Chondrocyte (in vitro differentiated cells): ENCODE results near the gene CABLES1. TPM values are rescaled to one million over a fixed set of nuclear protein-coding genes. Genes with fewer than 3 reads are reported as not detected.
"Not testable (repeated sequence)": the region's sequence is repeated elsewhere in the genome, so short reads cannot be mapped to it uniquely, and the experiment has no call there.

Source experiments
- DNase-seq: peaks from one replicate; pipeline ENCODE4 v3.0.0; 2021; ENCODE audit warnings: mixed read lengths, low spot score
- H3K27ac Mint-ChIP-seq: one replicate; pipeline ENCODE4 v1.8.0; 2021; ENCODE audit warnings: mild to moderate bottlenecking, moderate library complexity, mixed read lengths; ENCODE audit not compliant: unreplicated experiment
- H3K27me3 Mint-ChIP-seq: 2 replicates; pipeline ENCODE4 v1.8.0; 2021; ENCODE audit warnings: low read depth, mixed read lengths
- H3K36me3 Mint-ChIP-seq: 2 replicates; pipeline ENCODE4 v1.8.0; 2021; ENCODE audit warnings: low read depth, mixed read lengths
- H3K4me1 Mint-ChIP-seq: 2 replicates; pipeline ENCODE4 v1.8.0; 2021; ENCODE audit warnings: low read depth, mild to moderate bottlenecking, mixed read lengths
- H3K4me3 Mint-ChIP-seq: one replicate; pipeline ENCODE4 v1.8.0; 2021; ENCODE audit warnings: mild to moderate bottlenecking, moderate library complexity, mixed read lengths; ENCODE audit not compliant: unreplicated experiment
- H3K9me3 Mint-ChIP-seq: 2 replicates; pipeline ENCODE4 v1.8.0; 2021; ENCODE audit warnings: low read depth, mixed read lengths
- CTCF ChIP-seq: fragments of 200-600 bp; sonication (generic); IDR thresholded peaks from 2 replicates; pipeline ENCODE4 v1.5.0; 2021; ENCODE audit warnings: antibody characterized with exemption, mild to moderate bottlenecking, moderate library complexity
- total RNA-seq: library from RNA; stranded (reverse); gene quantifications from 3 replicates; pipeline ENCODE4 v1.2.1, GENCODE V29; 2021

Gene CABLES1
- total RNA-seq, 1 donor from 2014 or later: 29.3 TPM

GRCh38 chr18:23268641-23269040 is 133.4 kb downstream of the CABLES1 start:
- TF ChIP-seq CTCF: no peak
- Mint-ChIP-seq H3K27ac (no peak overlapping the region), H3K36me3 (peaks cover 3% of the 10 kb centered on the region), H3K9me3 (peaks cover 3% of the 10 kb centered on the region), H3K27me3 (no peaks in the 10 kb centered on the region), H3K4me1 (peaks cover 17% of the 10 kb centered on the region), H3K4me3 (no peak overlapping the region)
- DNase-seq: no peak

DNA sequence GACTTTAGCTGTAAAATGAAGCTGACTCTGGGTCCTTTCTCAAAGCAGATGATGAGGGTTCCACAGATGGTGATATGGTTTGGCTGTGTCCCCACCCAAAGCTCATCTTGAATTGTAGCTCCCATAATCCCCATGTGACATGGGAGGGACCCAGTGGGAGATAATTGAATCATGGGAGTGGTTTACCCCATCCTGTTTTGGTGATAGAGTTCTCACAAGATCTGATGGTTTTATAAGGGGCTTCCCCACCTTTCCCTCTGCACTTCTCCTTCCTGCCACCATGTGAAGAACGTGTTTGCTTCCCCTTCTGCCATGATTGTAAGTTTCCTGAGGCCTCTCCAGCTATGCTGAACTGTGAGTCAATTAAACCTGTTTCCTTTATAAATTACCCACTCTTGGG is 133.8 kb downstream of the CABLES1 start:
- H3K9me3 Mint-ChIP-seq, DNase-seq, H3K27me3 Mint-ChIP-seq, H3K36me3 Mint-ChIP-seq, H3K4me3 Mint-ChIP-seq, H3K27ac Mint-ChIP-seq: not testable (repeated sequence)
- peaks cover 17% of the 10 kb centered on the region for H3K4me1 Mint-ChIP-seq

GRCh38 chr18:23269928-23270327 is 134.6 kb downstream of the CABLES1 start:
- Mint-ChIP-seq H3K4me3 (no peak overlapping the region), H3K27ac (no peak overlapping the region), H3K9me3 (peaks cover 3% of the 10 kb centered on the region), H3K4me1 (peaks cover 17% of the 10 kb centered on the region), H3K27me3 (no peaks in the 10 kb centered on the region), H3K36me3 (peaks cover 3% of the 10 kb centered on the region)
- TF ChIP-seq CTCF: no peak
- DNase-seq: no peak

- peaks cover 3% of the 10 kb centered on the region for H3K36me3 Mint-ChIP-seq
- peaks cover 12% of the 10 kb centered on the region for H3K4me1 Mint-ChIP-seq
- TF ChIP-seq CTCF: no peak
- H3K9me3 Mint-ChIP-seq: peaks cover 3% of the 10 kb centered on the region
- H3K27ac Mint-ChIP-seq: no peak overlapping the region
- no peak for DNase-seq
- H3K4me3 Mint-ChIP-seq: no peak overlapping the region
- no peaks in the 10 kb centered on the region for H3K27me3 Mint-ChIP-seq
Measured at GRCh38 chr18:23270986-23271680, 135.8 kb downstream of the CABLES1 start.

DNA sequence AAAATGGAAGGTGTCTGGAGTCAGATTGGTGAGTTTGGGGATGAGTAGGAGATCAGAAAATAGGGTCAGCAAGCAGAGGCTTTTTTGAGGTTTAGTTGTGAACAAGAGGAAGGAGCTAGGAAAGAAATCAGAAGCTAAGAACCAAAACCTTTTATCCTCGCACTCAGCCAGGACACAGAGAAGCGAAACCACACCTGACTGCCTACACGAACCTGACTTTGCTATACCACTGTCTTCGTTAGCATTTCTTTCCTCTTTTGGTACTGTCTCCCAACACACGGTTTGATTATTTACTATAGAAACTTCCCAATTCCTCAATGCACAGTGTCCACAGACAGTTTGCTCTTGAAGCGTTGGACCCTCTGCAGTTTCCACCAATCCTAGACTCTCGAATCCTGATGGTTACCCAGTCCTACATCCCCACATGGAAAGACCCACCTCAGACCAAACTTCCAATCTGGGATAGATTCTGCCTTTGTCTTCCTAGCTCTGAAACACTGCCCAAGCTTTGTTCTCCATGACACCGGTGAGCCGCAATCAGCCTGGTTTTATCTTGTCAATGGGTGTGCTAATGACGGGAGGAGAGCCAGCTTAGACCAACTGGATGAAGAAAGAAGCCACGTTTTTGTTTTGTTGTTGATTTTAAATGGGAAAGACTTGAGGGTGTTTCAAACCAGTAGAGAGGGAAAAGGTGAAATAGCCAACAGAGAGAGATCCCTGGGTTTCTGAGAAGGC is 137.4 kb downstream of the CABLES1 start:
- peaks cover 9% of the 10 kb centered on the region for H3K9me3 Mint-ChIP-seq
- peaks cover 19% of the 10 kb centered on the region for H3K4me1 Mint-ChIP-seq
- no peak overlapping the region for H3K27ac Mint-ChIP-seq
- H3K36me3 Mint-ChIP-seq: peaks cover 8% of the 10 kb centered on the region
- no peak for TF ChIP-seq CTCF
- no peak overlapping the region for H3K4me3 Mint-ChIP-seq
- DNase-seq: no peak
- H3K27me3 Mint-ChIP-seq: no peaks in the 10 kb centered on the region
